HG02571 (cell line): ENCODE data around the gene SMAGP.
"Not testable (repeated sequence)": the region's sequence is repeated elsewhere in the genome, so short reads cannot be mapped to it uniquely, and the experiment has no call there.

Experiments
- ATAC-seq: cut with Tn5 transposase; IDR thresholded peaks from one replicate; pipeline ENCODE4 v1.9.1; 2021; ENCODE audit warnings: mild to moderate bottlenecking, moderate library complexity; ENCODE audit not compliant: unreplicated experiment

SMAGP gene

GRCh38 chr12:51270067-51270950, at the start of gene SMAGP:
Gene SMAGP (minus strand): TSS chr12:51270415. CDS start chr12:51269278, 1,137 bp downstream.
- ATAC-seq = peak; percentile 67

GRCh38 chr12:51318846-51319599, 48.8 kb upstream of the SMAGP start:
- ATAC-seq = no peak

GRCh38 chr12:51318057-51318806, 48.0 kb upstream of the SMAGP start:
- ATAC-seq = not testable (repeated sequence)

- no peak for ATAC-seq
These were observed 41.2 kb upstream of the SMAGP start for GRCh38 chr12:51311389-51311788.

GRCh38 chr12:51307655-51308593, 37.7 kb upstream of the SMAGP start:
- no peak for ATAC-seq

- ATAC-seq = no peak
These were observed 36.3 kb upstream of the SMAGP start for GRCh38 chr12:51306507-51306906.

- ATAC-seq = not testable (repeated sequence)
These were observed 30.6 kb upstream of the SMAGP start for GRCh38 chr12:51300768-51301167.

GRCh38 chr12:51295651-51296050, 25.4 kb upstream of the SMAGP start:
- ATAC-seq = no peak

GRCh38 chr12:51294097-51294496, 23.9 kb upstream of the SMAGP start:
- not testable (repeated sequence) for ATAC-seq

- ATAC-seq = no peak
These were observed 23.5 kb upstream of the SMAGP start for GRCh38 chr12:51293696-51294095.

GRCh38 chr12:51291603-51292513, 21.6 kb upstream of the SMAGP start:
- not testable (repeated sequence) for ATAC-seq

GRCh38 chr12:51285843-51286242, 15.6 kb upstream of the SMAGP start:
- ATAC-seq = no peak

GRCh38 chr12:51281202-51281924, 11.1 kb upstream of the SMAGP start:
- no peak for ATAC-seq

- ATAC-seq = no peak
These were observed 4.9 kb upstream of the SMAGP start for GRCh38 chr12:51275088-51275487.

- not testable (repeated sequence) for ATAC-seq
These were observed 2.6 kb upstream of the SMAGP start for GRCh38 chr12:51272810-51273209.

- ATAC-seq = no peak
These were observed 820 bp upstream of the SMAGP start for GRCh38 chr12:51270951-51271518.

GRCh38 chr12:51269174-51270066, 795 bp downstream of the SMAGP start:
- peak; percentile 46 for ATAC-seq
